GM12865 (cell line): ENCODE data around the gene F3.

Experiments used
- DNase-seq: peaks from one replicate; pipeline ENCODE4 v3.0.0; 2010; ENCODE audit warnings: low read depth
- H3K4me3 ChIP-seq: 2 replicates; pipeline ENCODE4 v1.5.1; 2011; ENCODE audit warnings: mild to moderate bottlenecking, low read depth, low read length, control low read depth
- CTCF ChIP-seq: IDR thresholded peaks from 2 replicates; pipeline ENCODE4 v1.5.1; 2011; ENCODE audit warnings: low read length, control low read depth, low read depth, inconsistent platforms; ENCODE audit not compliant: insufficient read depth; ENCODE audit errors: missing control alignments

The F3 gene

GRCh38 chr1:94541246-94542087 lies at the start of gene F3:
TSS of gene F3 (minus strand) at chr1:94541759. CDS start at chr1:94541636, 123 bp downstream.
- peak; percentile 47 for DNase-seq
- peak within 1 kb of the TSS; percentile 44 for H3K4me3 ChIP-seq
- no peak for TF ChIP-seq CTCF

GRCh38 chr1:94590203-94591137 lies 48.9 kb upstream of the F3 start:
- no peak for TF ChIP-seq CTCF
- DNase-seq, result no peak
- H3K4me3 ChIP-seq, result no peak overlapping the region

- no peak for DNase-seq
- no peak overlapping the region for H3K4me3 ChIP-seq
- no peak for TF ChIP-seq CTCF
Measured at GRCh38 chr1:94589728-94590127, 48.2 kb upstream of the F3 start.

- DNase-seq, result no peak
- no peak overlapping the region for H3K4me3 ChIP-seq
- no peak for TF ChIP-seq CTCF
Measured at GRCh38 chr1:94582565-94582964, 41.0 kb upstream of the F3 start.

- TF ChIP-seq CTCF, result no peak
Measured at GRCh38 chr1:94580367-94581115, 39.0 kb upstream of the F3 start.

GRCh38 chr1:94579876-94580294 lies 38.3 kb upstream of the F3 start:
- H3K4me3 ChIP-seq, result no peak overlapping the region
- no peak for DNase-seq
- no peak for TF ChIP-seq CTCF

More at GRCh38 chr1:94580367-94581115, 39.0 kb upstream of the F3 start:
- no peak for DNase-seq
- H3K4me3 ChIP-seq, result no peak overlapping the region
